Smooth muscle cell (in vitro differentiated cells): ENCODE data around the gene NANOS3. TPM values are rescaled to one million over a fixed set of nuclear protein-coding genes. Genes with fewer than 3 reads are reported as not detected.

ENCODE experiments used
- DNase-seq: peaks from one replicate; lab custom pipeline; 2025; ENCODE audit not compliant: unreplicated experiment; lab: John Stamatoyannopoulos, UW
- H2AFZ ChIP-seq: fragments of 200-600 bp; sonication (generic); 2 replicates; pipeline ENCODE4 v1.6.0; 2016; ENCODE audit warnings: antibody characterized with exemption, low read depth, mild to moderate bottlenecking
- H3F3A ChIP-seq: fragments of 200-600 bp; sonication (generic); 2 replicates; pipeline ENCODE4 v1.6.0; 2017; ENCODE audit warnings: antibody characterized with exemption, low read depth
- H3K27ac ChIP-seq: fragments of 200-600 bp; sonication (generic); 2 replicates; pipeline ENCODE4 v1.5.1; 2016; ENCODE audit warnings: low read depth, mild to moderate bottlenecking
- H3K27me3 ChIP-seq: fragments of 200-600 bp; sonication (generic); 2 replicates; pipeline ENCODE4 v1.6.1; 2016; ENCODE audit warnings: low read depth, mild to moderate bottlenecking
- H3K36me3 ChIP-seq: fragments of 200-600 bp; sonication (generic); 2 replicates; pipeline ENCODE4 v1.5.1; 2016; ENCODE audit warnings: low read depth
- H3K4me1 ChIP-seq: fragments of 200-600 bp; sonication (generic); 2 replicates; pipeline ENCODE4 v1.5.1; 2016; ENCODE audit warnings: low read depth
- H3K4me2 ChIP-seq: fragments of 200-600 bp; sonication (generic); 2 replicates; pipeline ENCODE4 v1.6.0; 2016; ENCODE audit warnings: mild to moderate bottlenecking
- H3K4me3 ChIP-seq: fragments of 200-600 bp; sonication (generic); 2 replicates; pipeline ENCODE4 v1.5.1; 2016; ENCODE audit warnings: mild to moderate bottlenecking
- H3K79me2 ChIP-seq: fragments of 200-600 bp; sonication (generic); 2 replicates; pipeline ENCODE4 v1.6.0; 2016; ENCODE audit warnings: low read depth, mild to moderate bottlenecking
- H3K9ac ChIP-seq: fragments of 200-600 bp; sonication (generic); 2 replicates; pipeline ENCODE4 v1.6.0; 2016; ENCODE audit warnings: low read depth
- H3K9me3 ChIP-seq: fragments of 200-600 bp; sonication (generic); replicated peaks from 2 replicates; pipeline ENCODE4 v1.5.1; 2016; ENCODE audit warnings: low read depth
- H4K20me1 ChIP-seq: fragments of 200-600 bp; sonication (generic); 2 replicates; pipeline ENCODE4 v1.6.0; 2016; ENCODE audit warnings: low read depth
- WGBS: methylation state at CpG from one replicate; pipeline ENCODE4 v1.1.7; 2016; ENCODE audit warnings: low lambda C conversion rate; 5-methylcytosine and 5-hydroxymethylcytosine counted together
- polyA plus RNA-seq: library from polyadenylated mRNA; unstranded; fragments of >200 nt; fragmentation: Nextera tagmentation; extraction: Ambion mirVana; gene quantifications from 2 replicates; pipeline ENCODE4 v1.2.1, GENCODE V29; 2016
- total RNA-seq: library from RNA; depleted of rRNA; stranded (reverse); fragments of >200 nt; gene quantifications from 2 replicates; pipeline ENCODE4 v1.2.3, GENCODE V29; 2014
- TF ChIP-seq, protein P1 (sequence below): fragments of 200-600 bp; sonication (generic); IDR thresholded peaks from 2 replicates; pipeline ENCODE4 v1.5.1; 2017; ENCODE audit warnings: borderline replicate concordance, mild to moderate bottlenecking, antibody characterized with exemption; ENCODE audit not compliant: insufficient read depth, poor library complexity, severe bottlenecking

The NANOS3 gene
- total and polyA plus RNA-seq, 2 experiments from 2014 or later: 2.7 TPM; not detected in 1

DNA sequence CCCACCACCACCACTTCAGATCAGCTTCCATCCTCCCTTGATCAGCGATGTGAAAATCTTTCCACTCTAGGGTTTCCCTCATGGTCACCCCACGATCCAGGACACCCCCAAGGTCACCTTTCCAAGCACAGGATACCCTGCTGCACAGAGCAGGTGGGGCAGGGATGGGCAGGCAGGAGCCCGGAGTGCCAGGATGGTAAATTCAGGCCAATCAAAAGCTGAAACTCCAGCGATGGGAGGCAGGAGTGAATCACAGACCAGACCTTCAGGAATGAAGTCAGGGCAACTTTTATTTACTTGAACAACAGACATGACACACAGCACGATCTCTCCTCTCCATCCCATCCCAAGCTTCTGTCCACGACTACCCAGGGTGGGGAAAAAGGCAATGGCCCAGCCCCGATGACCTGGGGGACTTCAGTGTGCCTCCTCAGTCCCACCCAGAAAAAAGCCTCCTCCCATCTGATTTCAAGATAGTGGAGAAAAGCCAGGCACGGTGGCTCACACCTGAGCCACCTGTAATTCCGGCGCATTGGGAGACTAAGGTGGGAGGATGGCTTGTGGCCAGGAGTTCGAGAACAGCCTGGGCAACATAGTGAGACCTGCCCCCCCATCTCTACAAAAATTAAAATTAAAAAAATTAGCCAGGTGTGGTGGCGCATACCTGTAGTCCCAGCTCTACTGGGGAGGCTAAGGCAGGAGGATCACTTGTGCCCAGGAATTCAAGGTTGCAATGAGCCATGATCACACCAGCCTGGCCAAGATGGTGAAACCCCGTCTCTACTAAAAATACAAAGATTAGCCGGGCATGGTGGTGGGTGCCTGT, 42.5 kb upstream of the NANOS3 start:
- Histone ChIP-seq H3K27me3 (no peaks in the 10 kb centered on the region), H4K20me1 (peaks cover 99% of the 10 kb centered on the region), H3K4me1 (peaks cover 3% of the 10 kb centered on the region), H2AFZ (no peak overlapping the region), H3F3A (peaks cover 67% of the 10 kb centered on the region), H3K27ac (peak overlapping the region; percentile 100), H3K9ac (peak overlapping the region; percentile 10), H3K36me3 (no peaks in the 10 kb centered on the region), H3K4me2 (peak overlapping the region; percentile 9), H3K4me3 (no peak overlapping the region), H3K9me3 (no peaks in the 10 kb centered on the region), H3K79me2 (peaks cover 40% of the 10 kb centered on the region)
- no peak for DNase-seq
- TF ChIP-seq, protein P1, sequence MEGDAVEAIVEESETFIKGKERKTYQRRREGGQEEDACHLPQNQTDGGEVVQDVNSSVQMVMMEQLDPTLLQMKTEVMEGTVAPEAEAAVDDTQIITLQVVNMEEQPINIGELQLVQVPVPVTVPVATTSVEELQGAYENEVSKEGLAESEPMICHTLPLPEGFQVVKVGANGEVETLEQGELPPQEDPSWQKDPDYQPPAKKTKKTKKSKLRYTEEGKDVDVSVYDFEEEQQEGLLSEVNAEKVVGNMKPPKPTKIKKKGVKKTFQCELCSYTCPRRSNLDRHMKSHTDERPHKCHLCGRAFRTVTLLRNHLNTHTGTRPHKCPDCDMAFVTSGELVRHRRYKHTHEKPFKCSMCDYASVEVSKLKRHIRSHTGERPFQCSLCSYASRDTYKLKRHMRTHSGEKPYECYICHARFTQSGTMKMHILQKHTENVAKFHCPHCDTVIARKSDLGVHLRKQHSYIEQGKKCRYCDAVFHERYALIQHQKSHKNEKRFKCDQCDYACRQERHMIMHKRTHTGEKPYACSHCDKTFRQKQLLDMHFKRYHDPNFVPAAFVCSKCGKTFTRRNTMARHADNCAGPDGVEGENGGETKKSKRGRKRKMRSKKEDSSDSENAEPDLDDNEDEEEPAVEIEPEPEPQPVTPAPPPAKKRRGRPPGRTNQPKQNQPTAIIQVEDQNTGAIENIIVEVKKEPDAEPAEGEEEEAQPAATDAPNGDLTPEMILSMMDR: no peak
- 67% methylated on average over 14 of the region's 14 CpGs for WGBS

DNA sequence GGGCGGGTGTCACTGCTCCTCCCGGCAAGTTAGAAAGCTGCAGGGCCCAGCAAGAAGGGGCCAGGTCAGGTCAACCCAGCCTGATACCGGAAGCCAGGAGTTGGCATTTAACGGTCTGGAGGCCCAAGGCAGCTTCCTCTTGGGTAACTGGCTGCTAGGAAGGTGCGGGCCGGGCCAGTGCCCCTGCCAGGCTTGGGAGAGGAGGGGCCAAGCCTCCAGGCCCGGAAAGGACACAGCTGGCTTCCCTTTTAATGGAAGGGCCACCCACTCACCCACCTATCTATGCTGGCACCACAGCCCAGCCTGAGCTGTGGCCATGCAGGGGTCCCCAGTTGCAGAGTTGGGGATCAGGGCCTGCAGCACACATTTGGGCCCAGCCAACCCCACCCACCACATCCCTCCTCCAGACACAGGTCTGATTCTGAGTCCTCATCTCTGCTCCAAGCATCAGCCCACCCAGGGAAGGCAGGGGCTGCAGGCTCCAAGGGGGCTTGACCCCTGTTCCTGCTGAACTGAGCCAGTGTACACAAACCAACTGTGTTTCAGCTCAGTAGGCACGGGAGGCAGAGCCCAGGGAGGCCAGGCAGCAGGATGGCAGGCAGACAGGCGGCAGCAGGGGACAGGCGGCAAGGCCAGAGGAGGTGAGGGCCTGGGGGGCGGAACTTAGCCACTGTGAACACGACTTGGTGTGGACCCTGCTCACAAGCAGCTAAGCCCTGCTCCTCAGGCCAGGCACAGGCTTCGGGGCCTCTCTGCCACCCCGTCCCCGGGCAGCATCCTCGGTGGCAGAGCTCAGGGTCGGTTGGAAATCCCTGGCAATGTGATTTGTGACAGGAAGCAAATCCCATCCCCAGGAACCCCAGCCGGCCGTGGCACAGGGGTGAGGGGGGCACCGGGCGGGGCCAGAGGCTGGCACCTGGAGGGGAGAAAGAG, 40.9 kb upstream of the NANOS3 start:
- WGBS: 88% methylated on average over 18 of the region's 21 CpGs

DNA sequence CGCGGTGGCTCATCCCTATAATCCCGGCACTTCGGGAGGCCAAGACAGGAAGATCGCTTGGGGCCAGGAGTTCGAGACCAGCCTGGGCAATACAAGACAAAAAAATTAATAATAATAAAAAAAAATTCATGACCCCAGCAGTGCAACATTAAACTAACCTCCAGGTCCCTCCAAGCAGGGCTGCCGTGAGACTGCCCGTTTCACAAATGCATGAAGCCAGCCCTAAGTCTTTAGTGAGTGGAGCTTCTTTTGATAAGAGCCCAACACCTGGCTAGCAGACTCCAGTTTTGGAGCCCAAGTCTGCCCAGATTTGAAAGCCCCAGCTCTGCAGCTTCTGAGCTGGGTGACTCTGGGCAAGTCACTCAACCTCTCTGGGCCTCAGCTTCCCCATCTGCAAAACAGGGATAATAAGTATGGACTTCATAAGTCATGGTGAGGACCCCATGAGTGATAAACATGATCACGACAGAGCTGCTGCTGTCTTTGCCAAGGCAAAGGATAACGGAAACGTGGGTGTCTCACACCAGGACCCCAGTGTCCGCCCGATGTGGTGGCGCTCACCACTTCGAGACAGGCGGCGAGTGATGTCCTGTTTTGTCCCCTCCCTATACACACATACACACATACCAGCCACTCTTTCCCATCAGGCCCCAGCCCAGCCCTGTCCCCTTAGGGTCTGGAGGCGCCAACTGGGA, 38.4 kb upstream of the NANOS3 start:
- 68% methylated on average over 18 of the region's 18 CpGs for WGBS
- no peaks in the 10 kb centered on the region for H3K27me3 ChIP-seq
- H3K4me3 ChIP-seq: peak overlapping the region; percentile 94
- H3K9ac ChIP-seq: peak overlapping the region; percentile 99
- TF ChIP-seq, protein P1: no peak
- H3K27ac ChIP-seq: peak overlapping the region; percentile 100
- H2AFZ ChIP-seq: no peak overlapping the region
- peaks cover 58% of the 10 kb centered on the region for H3F3A ChIP-seq
- H3K36me3 ChIP-seq: no peaks in the 10 kb centered on the region
- H3K4me2 ChIP-seq: peak overlapping the region; percentile 87
- H3K4me1 ChIP-seq: peaks cover 14% of the 10 kb centered on the region
- H4K20me1 ChIP-seq: peaks cover 90% of the 10 kb centered on the region
- peaks cover 76% of the 10 kb centered on the region for H3K79me2 ChIP-seq
- DNase-seq: no peak
- H3K9me3 ChIP-seq: no peaks in the 10 kb centered on the region

More for the DNA sequence above, 40.9 kb upstream of the NANOS3 start:
- peaks cover 7% of the 10 kb centered on the region for H3K4me1 ChIP-seq
- H3K4me3 ChIP-seq: no peak overlapping the region
- peaks cover 68% of the 10 kb centered on the region for H3F3A ChIP-seq
- DNase-seq: no peak
- peak overlapping the region; percentile 47 for H3K4me2 ChIP-seq
- peak overlapping the region; percentile 100 for H3K27ac ChIP-seq
- H3K27me3 ChIP-seq: no peaks in the 10 kb centered on the region
- no peak overlapping the region for H2AFZ ChIP-seq
- TF ChIP-seq, protein P1: no peak
- no peak overlapping the region for H3K9ac ChIP-seq
- peaks cover 100% of the 10 kb centered on the region for H4K20me1 ChIP-seq
- H3K9me3 ChIP-seq: no peaks in the 10 kb centered on the region
- H3K36me3 ChIP-seq: no peaks in the 10 kb centered on the region
- H3K79me2 ChIP-seq: peaks cover 56% of the 10 kb centered on the region
